ENCODE measurements around the gene IL1B. TPM values are rescaled to one million over a fixed set of nuclear protein-coding genes. Genes with fewer than 3 reads are reported as not detected.

Gene IL1B
- under 1 TPM in 1 of 2 experiments, not detected in 1; 0.48 TPM for total RNA-seq

DNA sequence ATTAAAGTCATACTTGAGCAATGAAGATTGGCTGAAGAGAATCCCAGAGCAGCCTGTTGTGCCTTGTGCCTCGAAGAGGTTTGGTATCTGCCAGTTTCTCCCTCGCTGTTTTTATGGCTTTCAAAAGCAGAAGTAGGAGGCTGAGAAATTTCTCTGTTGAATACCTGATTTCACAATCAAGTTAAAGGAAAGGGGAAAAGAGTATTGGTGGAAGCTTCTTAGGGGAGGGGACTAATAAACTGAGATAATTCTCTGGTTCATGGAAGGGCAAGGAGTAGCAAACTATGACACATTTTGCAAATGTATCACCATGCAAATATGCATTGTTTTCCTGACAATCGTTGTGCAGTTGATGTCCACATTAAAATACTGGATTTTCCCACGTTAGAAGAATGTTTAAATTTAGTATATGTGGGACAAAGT, at the start of gene IL1B:
IL1B (minus strand) TSS at position 85 of the 423 bp plus-strand sequence. CDS start 550 bp downstream, outside the sequence.
- H3K27me3 Mint-ChIP-seq = peaks cover 24% of the 10 kb centered on the region
- no peaks in the 10 kb centered on the region for H3K9me3 Mint-ChIP-seq
- H3K4me1 Mint-ChIP-seq = peaks cover 14% of the 10 kb centered on the region
- no peaks in the 10 kb centered on the region for H3K36me3 Mint-ChIP-seq (ENCODE audit: low read depth)
- no peak for DNase-seq
- ChIA-PET CTCF (interaction anchor here (0.6 kb wide), 1 partner anchor 208 kb away, joined by 5 read pairs; no protein-coding TSS in a partner anchor), POLR2A (no interaction called here)
- H3K27ac Mint-ChIP-seq = no peak within 1 kb of the TSS
- H3K4me3 Mint-ChIP-seq = no peak within 1 kb of the TSS

- Mint-ChIP-seq H3K4me3 (no peak overlapping the region), H3K36me3 (ENCODE audit: low read depth) (no peaks in the 10 kb centered on the region), H3K9me3 (no peaks in the 10 kb centered on the region), H3K4me1 (peaks cover 33% of the 10 kb centered on the region), H3K27me3 (no peaks in the 10 kb centered on the region), H3K27ac (no peak overlapping the region)
- ChIA-PET CTCF (interaction anchor here (0.8 to 4.1 kb wide), 14 partner anchors 8 to 158 kb away, joined by 3 to 110 read pairs (median 6); no protein-coding TSS in a partner anchor), POLR2A (interaction anchor here (1.3 to 2.1 kb wide), 3 partner anchors 122 to 137 kb away, joined by 3 to 16 read pairs (median 10); partner anchors contain the start of gene CKAP2L)
- DNase-seq = no peak
Measured at GRCh38 chr2:112886291-112886690, 49.7 kb upstream of the IL1B start.

GRCh38 chr2:112885506-112885902, 48.9 kb upstream of the IL1B start:
- no peaks in the 10 kb centered on the region for H3K9me3 Mint-ChIP-seq
- peaks cover 40% of the 10 kb centered on the region for H3K4me1 Mint-ChIP-seq
- H3K27ac Mint-ChIP-seq = peak overlapping the region; percentile 60
- peak; percentile 41 for DNase-seq
- no peaks in the 10 kb centered on the region for H3K36me3 Mint-ChIP-seq (ENCODE audit: low read depth)
- H3K4me3 Mint-ChIP-seq = no peak overlapping the region
- CTCF ChIA-PET = interaction anchor here (0.6 to 4.1 kb wide), 48 partner anchors 9 to 260 kb away, joined by 3 to 110 read pairs (median 4); partner anchors contain the start of gene CKAP2L
- no peaks in the 10 kb centered on the region for H3K27me3 Mint-ChIP-seq
- POLR2A ChIA-PET = interaction anchor here (0.8 to 2.1 kb wide), 10 partner anchors 16 to 302 kb away, joined by 3 to 16 read pairs (median 3); partner anchors contain the start of gene CKAP2L

DNA sequence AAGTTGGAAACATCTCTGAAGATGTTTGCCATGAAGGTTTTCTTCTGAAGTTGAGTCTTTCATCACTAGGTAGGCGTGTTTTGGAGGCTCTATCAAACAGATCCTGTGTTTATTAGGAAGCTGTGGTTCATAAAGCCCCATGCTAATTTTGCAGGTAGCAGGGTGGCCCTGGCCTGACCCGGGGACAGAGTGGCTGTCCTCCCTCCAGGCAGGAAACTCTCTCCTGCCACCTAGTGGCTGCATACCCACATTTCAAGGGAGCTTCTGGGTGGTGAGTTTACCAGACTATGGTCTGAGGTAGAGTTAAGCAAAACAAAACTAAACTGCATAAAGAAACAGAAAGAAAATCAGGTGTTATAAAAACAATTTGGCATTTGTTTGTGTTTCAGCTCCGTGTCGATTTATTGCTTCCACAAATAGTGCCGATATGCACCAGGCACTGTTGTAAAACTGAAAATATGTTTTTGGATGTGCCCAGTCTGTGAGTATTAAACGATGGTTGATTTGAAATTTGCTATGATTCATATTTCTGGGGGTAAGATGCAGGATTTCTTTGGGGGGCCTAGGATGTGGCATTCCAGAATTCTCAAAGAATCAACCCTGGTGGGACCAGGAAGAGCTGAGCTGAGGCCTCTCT, 48.4 kb upstream of the IL1B start:
- no peaks in the 10 kb centered on the region for H3K27me3 Mint-ChIP-seq
- H3K36me3 Mint-ChIP-seq (ENCODE audit: low read depth) = no peaks in the 10 kb centered on the region
- H3K9me3 Mint-ChIP-seq = no peaks in the 10 kb centered on the region
- H3K4me3 Mint-ChIP-seq = no peak overlapping the region
- ChIA-PET CTCF (interaction anchor here (0.6 to 4.1 kb wide), 47 partner anchors 8 to 259 kb away, joined by 3 to 110 read pairs (median 4); partner anchors contain the start of gene CKAP2L), POLR2A (interaction anchor here (0.8 to 2.1 kb wide), 10 partner anchors 15 to 301 kb away, joined by 3 to 16 read pairs (median 3); partner anchors contain the start of gene CKAP2L)
- peak; percentile 82 for DNase-seq
- peak overlapping the region; percentile 60 for H3K27ac Mint-ChIP-seq
- H3K4me1 Mint-ChIP-seq = peaks cover 46% of the 10 kb centered on the region

DNA sequence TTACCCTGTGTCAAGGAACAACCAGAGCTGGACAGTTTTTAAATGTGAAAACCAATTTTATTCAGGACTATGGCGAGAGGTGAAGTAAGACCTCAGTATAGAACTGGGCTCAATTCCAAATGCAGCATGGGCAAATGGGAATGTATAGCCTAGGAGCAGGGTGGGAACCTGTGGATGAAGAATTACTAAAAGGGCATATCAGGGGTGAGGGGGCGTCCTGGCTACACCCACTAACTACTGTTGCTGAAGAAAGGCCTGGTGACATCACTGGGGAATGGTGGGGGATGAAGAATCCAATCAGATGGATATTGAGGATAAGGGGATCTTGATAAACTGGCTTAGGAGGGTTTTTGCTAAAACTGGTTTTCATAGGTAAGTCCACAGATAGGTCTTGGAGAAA, 47.1 kb upstream of the IL1B start:
- ChIA-PET CTCF (interaction anchor here (0.6 to 2.0 kb wide), 3 partner anchors 58 to 243 kb away, joined by 3 to 11 read pairs (median 6); no protein-coding TSS in a partner anchor), POLR2A (no interaction called here)

GRCh38 chr2:112881217-112881985, 44.8 kb upstream of the IL1B start:
- CTCF ChIA-PET = interaction anchor here (0.6 to 2.5 kb wide), 7 partner anchors 60 to 835 kb away, joined by 3 to 13 read pairs (median 3); no protein-coding TSS in a partner anchor

More for the DNA sequence above, 47.1 kb upstream of the IL1B start:
- H3K36me3 Mint-ChIP-seq (ENCODE audit: low read depth) = peaks cover 2% of the 10 kb centered on the region
- H3K27me3 Mint-ChIP-seq = no peaks in the 10 kb centered on the region
- no peaks in the 10 kb centered on the region for H3K9me3 Mint-ChIP-seq
- H3K4me1 Mint-ChIP-seq = peaks cover 56% of the 10 kb centered on the region
- no peak overlapping the region for H3K27ac Mint-ChIP-seq
- no peak overlapping the region for H3K4me3 Mint-ChIP-seq
- no peak for DNase-seq

DNA sequence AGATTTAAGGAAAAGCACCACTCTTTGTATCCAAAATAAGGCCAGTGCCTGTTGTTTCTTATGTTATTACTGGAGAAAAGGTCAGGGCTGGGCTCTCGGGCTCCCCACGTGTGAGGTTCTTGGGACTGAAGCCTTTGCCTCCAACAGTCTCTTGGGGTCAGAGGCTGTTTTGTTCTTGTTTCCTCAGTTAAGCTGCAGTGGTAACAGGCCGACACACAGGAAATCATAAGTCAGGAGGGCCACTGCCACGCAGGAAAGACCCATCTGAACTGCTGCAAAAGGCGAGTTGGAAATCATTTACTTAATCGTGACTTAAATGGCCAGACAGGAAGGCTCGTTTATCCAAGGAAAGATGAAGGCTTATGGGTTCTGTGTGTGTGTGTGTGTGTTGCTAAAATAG, 44.1 kb upstream of the IL1B start:
- peaks cover 55% of the 10 kb centered on the region for H3K4me1 Mint-ChIP-seq
- no peak for DNase-seq
- H3K27me3 Mint-ChIP-seq = no peaks in the 10 kb centered on the region
- H3K36me3 Mint-ChIP-seq (ENCODE audit: low read depth) = peaks cover 4% of the 10 kb centered on the region
- ChIA-PET CTCF (interaction anchor here (0.6 to 2.5 kb wide), 5 partner anchors 61 to 834 kb away, joined by 3 to 13 read pairs (median 4); no protein-coding TSS in a partner anchor), POLR2A (interaction anchor here (1.2 to 2.2 kb wide), 3 partner anchors 116 to 131 kb away, joined by 4 to 9 read pairs (median 4); partner anchors contain the start of gene CKAP2L)
- no peak overlapping the region for H3K4me3 Mint-ChIP-seq
- H3K27ac Mint-ChIP-seq = peak overlapping the region; percentile 61
- no peaks in the 10 kb centered on the region for H3K9me3 Mint-ChIP-seq

More at GRCh38 chr2:112881217-112881985, 44.8 kb upstream of the IL1B start:
- Mint-ChIP-seq H3K27me3 (no peaks in the 10 kb centered on the region), H3K36me3 (ENCODE audit: low read depth) (peaks cover 4% of the 10 kb centered on the region), H3K4me3 (no peak overlapping the region), H3K4me1 (peaks cover 57% of the 10 kb centered on the region), H3K9me3 (no peaks in the 10 kb centered on the region), H3K27ac (peak overlapping the region; percentile 61)
- POLR2A ChIA-PET = interaction anchor here (1.2 to 2.2 kb wide), 3 partner anchors 117 to 131 kb away, joined by 4 to 9 read pairs (median 4); partner anchors contain the start of gene CKAP2L
- peak; percentile 57 for DNase-seq

DNA sequence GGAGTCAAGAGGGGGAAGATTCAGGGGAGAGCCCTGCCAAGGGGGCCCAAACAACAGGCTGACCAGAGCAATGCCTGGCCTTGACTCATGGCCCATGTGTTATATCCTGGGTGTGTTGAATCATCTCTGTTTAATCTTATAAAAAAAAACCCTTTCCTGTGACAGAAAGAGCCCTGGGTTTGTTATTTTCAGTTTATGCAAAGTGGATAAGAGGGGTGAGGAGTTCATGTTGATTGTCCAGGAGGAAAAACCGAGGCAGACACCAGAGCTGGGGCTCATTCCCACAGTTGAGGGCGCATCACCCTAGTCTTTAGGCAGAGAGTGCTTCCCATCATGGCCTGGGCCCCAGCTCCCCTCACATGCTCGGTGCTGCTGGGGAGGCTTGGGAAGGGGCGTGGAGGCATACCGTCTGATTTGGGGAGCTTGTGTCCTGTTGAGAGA, 43.5 kb upstream of the IL1B start:
- peaks cover 4% of the 10 kb centered on the region for H3K36me3 Mint-ChIP-seq (ENCODE audit: low read depth)
- ChIA-PET POLR2A (interaction anchor here (2.2 kb wide), 1 partner anchor 130 kb away, joined by 9 read pairs; no protein-coding TSS in a partner anchor), CTCF (interaction anchor here (2.3 to 2.5 kb wide), 2 partner anchors 62 to 130 kb away, joined by 6 to 13 read pairs; no protein-coding TSS in a partner anchor)
- DNase-seq = no peak
- peak overlapping the region; percentile 61 for H3K27ac Mint-ChIP-seq
- H3K27me3 Mint-ChIP-seq = peaks cover under 1% of the 10 kb centered on the region
- no peak overlapping the region for H3K4me3 Mint-ChIP-seq
- H3K4me1 Mint-ChIP-seq = peaks cover 49% of the 10 kb centered on the region
- peaks cover 3% of the 10 kb centered on the region for H3K9me3 Mint-ChIP-seq

DNA sequence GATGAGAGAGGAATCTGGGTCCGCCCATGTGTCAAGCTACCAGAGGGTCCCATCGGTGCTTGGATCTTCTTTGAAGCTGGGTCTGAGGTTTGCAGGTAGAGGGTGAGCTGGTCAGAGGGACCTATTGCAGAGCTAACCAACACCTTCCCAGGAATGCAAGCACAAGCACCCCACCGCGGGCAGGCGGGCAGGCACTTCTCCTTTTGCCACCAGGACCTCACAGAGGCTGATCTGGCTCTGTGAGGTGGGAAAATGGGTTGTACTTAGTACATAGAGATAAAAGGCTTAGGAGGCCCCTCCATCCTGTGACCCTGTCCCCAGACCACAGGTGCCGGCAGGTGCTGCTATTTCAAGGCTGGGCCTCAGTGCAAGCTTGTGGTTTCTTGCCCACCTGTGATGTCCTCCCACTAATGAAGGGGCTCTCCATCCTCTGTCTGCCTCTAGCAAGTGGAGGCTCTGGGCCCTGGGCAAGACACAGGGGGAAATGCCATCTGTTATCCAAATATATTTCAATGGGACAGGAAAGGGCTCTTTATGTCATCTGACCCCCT, 43.0 kb upstream of the IL1B start:
- Mint-ChIP-seq H3K27ac (peak overlapping the region; percentile 61), H3K4me3 (no peak overlapping the region), H3K27me3 (peaks cover 2% of the 10 kb centered on the region), H3K36me3 (ENCODE audit: low read depth) (peaks cover 4% of the 10 kb centered on the region), H3K9me3 (peaks cover 3% of the 10 kb centered on the region), H3K4me1 (peaks cover 43% of the 10 kb centered on the region)
- CTCF ChIA-PET = interaction anchor here (0.7 kb wide), 1 partner anchor 62 kb away, joined by 3 read pairs; no protein-coding TSS in a partner anchor
- POLR2A ChIA-PET = interaction anchor here (0.6 to 2.2 kb wide), 2 partner anchors 77 to 130 kb away, joined by 3 to 9 read pairs; no protein-coding TSS in a partner anchor
- no peak for DNase-seq

DNA sequence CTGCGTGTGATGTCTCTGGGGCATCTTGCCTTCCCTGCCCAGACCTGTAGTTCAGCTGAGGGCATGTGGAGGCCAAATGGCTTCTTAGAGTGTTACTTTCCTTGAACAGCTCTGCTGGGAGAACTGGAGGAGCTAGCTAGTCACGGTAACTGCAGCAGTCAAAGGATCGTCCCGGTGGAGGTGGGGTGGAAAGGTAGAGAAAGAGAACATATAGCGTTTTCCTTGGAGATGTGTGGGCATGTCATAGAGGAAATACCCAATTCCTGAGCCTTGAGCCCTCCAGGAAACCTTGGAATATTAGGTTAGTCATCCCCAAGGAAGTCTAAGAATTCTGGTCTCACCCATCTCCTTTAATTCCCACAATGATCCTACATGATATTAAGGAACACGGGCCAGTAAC, 40.8 kb upstream of the IL1B start:
- no peak overlapping the region for H3K4me3 Mint-ChIP-seq
- H3K4me1 Mint-ChIP-seq = peaks cover 34% of the 10 kb centered on the region
- H3K9me3 Mint-ChIP-seq = peaks cover 3% of the 10 kb centered on the region
- peaks cover 7% of the 10 kb centered on the region for H3K36me3 Mint-ChIP-seq (ENCODE audit: low read depth)
- peaks cover 6% of the 10 kb centered on the region for H3K27me3 Mint-ChIP-seq
- H3K27ac Mint-ChIP-seq = no peak overlapping the region
- no peak for DNase-seq
- ChIA-PET CTCF (interaction anchor here (1.2 to 1.4 kb wide), 3 partner anchors 8 to 64 kb away, joined by 3 read pairs; no protein-coding TSS in a partner anchor), POLR2A (no interaction called here)

DNA sequence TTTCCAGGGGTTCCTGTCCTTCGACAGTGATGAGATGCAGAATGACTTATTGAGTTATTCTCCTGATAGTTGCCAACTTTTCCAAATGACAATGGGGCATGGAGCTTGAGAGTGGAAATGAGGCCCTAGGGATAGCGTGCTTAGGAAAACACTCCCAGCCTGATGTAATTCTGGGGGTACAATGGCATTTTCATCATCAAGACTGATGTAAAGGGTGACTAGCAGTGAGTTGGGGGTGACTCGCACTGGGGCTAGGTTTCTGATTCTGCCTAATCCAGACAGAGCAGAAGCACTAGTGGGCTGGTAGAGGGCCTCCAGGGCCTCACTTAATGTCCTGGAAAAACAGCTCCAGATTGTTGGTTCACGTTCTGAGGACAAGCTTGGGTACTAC, 40.4 kb upstream of the IL1B start:
- CTCF ChIA-PET = interaction anchor here (1.4 kb wide), 1 partner anchor 8 kb away, joined by 3 read pairs; no protein-coding TSS in a partner anchor
- peaks cover 4% of the 10 kb centered on the region for H3K9me3 Mint-ChIP-seq
- POLR2A ChIA-PET = no interaction called here
- DNase-seq = no peak
- peaks cover 31% of the 10 kb centered on the region for H3K4me1 Mint-ChIP-seq
- H3K27ac Mint-ChIP-seq = no peak overlapping the region
- peaks cover 9% of the 10 kb centered on the region for H3K27me3 Mint-ChIP-seq
- no peak overlapping the region for H3K4me3 Mint-ChIP-seq
- H3K36me3 Mint-ChIP-seq (ENCODE audit: low read depth) = peaks cover 8% of the 10 kb centered on the region
